Liver (tissue), 9 donors: ENCODE results near the gene C2CD4C. TPM values are rescaled to one million over a fixed set of nuclear protein-coding genes. Genes with fewer than 3 reads are reported as not detected.

Experiments used
- DNase-seq: peaks from one replicate; pipeline ENCODE4 v3.0.0-alpha.2; 2017; ENCODE audit warnings: low spot score
- H3K27ac ChIP-seq, 2 donors: one replicate each; pipeline ENCODE4 v1.7.0; 2013; ENCODE audit warnings: inconsistent platforms in 2 of 2, low read length in 2 of 2, control low read depth in 1 of 2, low read depth in 1 of 2, mild to moderate bottlenecking in 1 of 2
- H3K27me3 ChIP-seq, 4 donors: one replicate each; pipeline versions ENCODE4 v1.6.1 to v1.7.0; 2013; ENCODE audit warnings: low read length in 3 of 4, inconsistent platforms in 1 of 4, mild to moderate bottlenecking in 1 of 4, moderate library complexity in 1 of 4; ENCODE audit not compliant: control insufficient read depth in 4 of 4, insufficient read depth in 4 of 4
- H3K36me3 ChIP-seq, 4 donors: one replicate each; pipeline versions ENCODE4 v1.6.1 to v1.7.0; 2013; ENCODE audit warnings: low read length in 3 of 4, mild to moderate bottlenecking in 3 of 4, low read depth in 1 of 4, moderate library complexity in 1 of 4; ENCODE audit not compliant: control insufficient read depth in 4 of 4, insufficient read depth in 3 of 4
- H3K4me1 ChIP-seq, 4 donors: one replicate each; pipeline versions ENCODE4 v1.6.1 to v1.7.0; 2013; ENCODE audit warnings: low read length in 3 of 4, mild to moderate bottlenecking in 3 of 4, moderate library complexity in 1 of 4; ENCODE audit not compliant: control insufficient read depth in 4 of 4, insufficient read depth in 4 of 4
- H3K4me3 ChIP-seq, 3 donors: one replicate each; pipeline versions ENCODE4 v1.6.1 to v1.7.0; 2013; ENCODE audit warnings: low read length in 3 of 3, control low read depth in 1 of 3, low read depth in 1 of 3, mild to moderate bottlenecking in 1 of 3
- H3K9ac ChIP-seq, 2 donors: one replicate each; pipeline ENCODE4 v1.7.0; 2013; ENCODE audit warnings: low read length in 2 of 2, mild to moderate bottlenecking in 2 of 2, moderate library complexity in 2 of 2, control low read depth in 1 of 2, low read depth in 1 of 2
- H3K9me3 ChIP-seq, 4 donors: one replicate each; pipeline versions ENCODE4 v1.6.1 to v1.7.0; 2013; ENCODE audit warnings: low read length in 3 of 4; ENCODE audit not compliant: control insufficient read depth in 4 of 4
- ATF3 ChIP-seq: IDR thresholded peaks from 2 replicates; pipeline ENCODE4 v1.6.1; 2016; ENCODE audit warnings: antibody characterized with exemption
- EGR1 ChIP-seq, 2 donors: IDR thresholded peaks; 2 replicates each; pipeline ENCODE4 v1.6.1; 2016 to 2018; ENCODE audit warnings: antibody characterized with exemption in 2 of 2, low read depth in 2 of 2
- FOXA1 ChIP-seq: IDR thresholded peaks from 2 replicates; pipeline ENCODE4 v1.6.1; 2016; ENCODE audit warnings: antibody characterized with exemption
- FOXA2 ChIP-seq: IDR thresholded peaks from 2 replicates; pipeline ENCODE4 v1.6.1; 2016; ENCODE audit warnings: antibody characterized with exemption
- HNF4A ChIP-seq, 2 donors: conservative IDR thresholded peaks; 2 replicates each; pipeline ENCODE4 v1.6.1; 2016; ENCODE audit warnings: antibody characterized with exemption in 2 of 2, mild to moderate bottlenecking in 2 of 2
- NR2F2 ChIP-seq: IDR thresholded peaks from 2 replicates; pipeline ENCODE4 v1.6.1; 2016; ENCODE audit warnings: antibody characterized with exemption
- WGBS: extraction: QIAGEN DNeasy Blood & Tissue Kit; methylation state at CpG from one replicate; pipeline ENCODE4 v1.1.7; 2013; 5-methylcytosine and 5-hydroxymethylcytosine counted together
- polyA plus RNA-seq, 2 donors: library from polyadenylated mRNA; stranded (reverse) in 1 of 2; unstranded in 1 of 2; fragments of 200-250 nt in 1 of 2; fragments of >200 nt in 1 of 2; fragmentation: Nextera tagmentation in 1 of 2; extraction: Ambion mirVana in 1 of 2; gene quantifications; one replicate each; pipeline versions ENCODE4 v1.2.1 to v1.2.3, GENCODE V29; 2013 to 2015
- total RNA-seq, 2 donors: library from RNA; depleted of rRNA; stranded (reverse); fragments of >200 nt; gene quantifications; one replicate each; pipeline ENCODE4 v1.2.3, GENCODE V29; 2014
- TF ChIP-seq, protein P1 (sequence below): IDR thresholded peaks from 2 replicates; pipeline ENCODE4 v1.6.1; 2016; ENCODE audit warnings: antibody characterized with exemption, mild to moderate bottlenecking
- TF ChIP-seq, protein P2 (sequence below): IDR thresholded peaks from 2 replicates; pipeline ENCODE4 v1.6.1; 2016; ENCODE audit warnings: antibody characterized with exemption
- TF ChIP-seq, protein P3 (sequence below): IDR thresholded peaks from 2 replicates; pipeline ENCODE4 v1.6.1; 2016; ENCODE audit warnings: antibody characterized with exemption
- donor health status: healthy.
- donor health status: healthy.
- donor health status: healthy.
- donor health status: healthy.
- donor health status: healthy.

Gene C2CD4C
- total and polyA plus RNA-seq, 4 donors: 0.08 to 0.42 (median 0.19) TPM

DNA sequence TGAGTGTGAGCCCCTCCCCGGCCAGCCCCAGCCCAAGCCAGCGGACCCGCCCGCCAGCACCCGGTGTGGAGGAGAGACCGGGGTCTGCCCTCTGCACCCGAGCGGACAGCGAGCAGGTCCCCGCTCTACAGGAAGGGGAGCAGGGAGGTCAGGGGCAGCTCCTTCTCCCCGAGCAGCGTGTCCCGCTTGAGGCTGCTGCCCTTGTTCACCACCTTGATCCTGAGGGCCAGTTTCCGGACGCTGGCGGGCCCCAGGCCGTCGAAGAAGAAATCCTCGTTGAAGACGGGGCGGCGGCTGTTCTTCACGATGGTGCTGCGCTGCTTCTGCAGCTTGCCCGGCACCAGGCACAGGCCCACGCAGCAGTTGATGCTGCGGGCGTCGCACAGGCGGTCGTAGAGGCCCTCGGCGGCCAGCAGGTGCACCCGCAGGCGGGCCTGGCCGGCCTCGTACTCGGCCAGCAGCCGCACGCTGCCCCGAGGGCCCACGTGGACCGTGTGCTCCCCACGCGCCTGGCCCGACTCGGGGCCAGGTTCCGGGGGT, 1.9 kb downstream of the C2CD4C start:
- Histone ChIP-seq H3K27me3 (peaks cover 0 to 2% (median 0%) of the 10 kb centered on the region in 4 donors), H3K4me1 (peaks cover 12 to 17% (median 14%) of the 10 kb centered on the region in 4 donors), H3K36me3 (no peaks in the 10 kb centered on the region), H3K9ac (no peak overlapping the region), H3K27ac (no peak overlapping the region), H3K9me3 (no peaks in the 10 kb centered on the region), H3K4me3 (no peak overlapping the region)
- no peak for TF ChIP-seq HNF4A (conservative IDR thresholded peaks at IDR 0.05)
- TF ChIP-seq, protein P1, sequence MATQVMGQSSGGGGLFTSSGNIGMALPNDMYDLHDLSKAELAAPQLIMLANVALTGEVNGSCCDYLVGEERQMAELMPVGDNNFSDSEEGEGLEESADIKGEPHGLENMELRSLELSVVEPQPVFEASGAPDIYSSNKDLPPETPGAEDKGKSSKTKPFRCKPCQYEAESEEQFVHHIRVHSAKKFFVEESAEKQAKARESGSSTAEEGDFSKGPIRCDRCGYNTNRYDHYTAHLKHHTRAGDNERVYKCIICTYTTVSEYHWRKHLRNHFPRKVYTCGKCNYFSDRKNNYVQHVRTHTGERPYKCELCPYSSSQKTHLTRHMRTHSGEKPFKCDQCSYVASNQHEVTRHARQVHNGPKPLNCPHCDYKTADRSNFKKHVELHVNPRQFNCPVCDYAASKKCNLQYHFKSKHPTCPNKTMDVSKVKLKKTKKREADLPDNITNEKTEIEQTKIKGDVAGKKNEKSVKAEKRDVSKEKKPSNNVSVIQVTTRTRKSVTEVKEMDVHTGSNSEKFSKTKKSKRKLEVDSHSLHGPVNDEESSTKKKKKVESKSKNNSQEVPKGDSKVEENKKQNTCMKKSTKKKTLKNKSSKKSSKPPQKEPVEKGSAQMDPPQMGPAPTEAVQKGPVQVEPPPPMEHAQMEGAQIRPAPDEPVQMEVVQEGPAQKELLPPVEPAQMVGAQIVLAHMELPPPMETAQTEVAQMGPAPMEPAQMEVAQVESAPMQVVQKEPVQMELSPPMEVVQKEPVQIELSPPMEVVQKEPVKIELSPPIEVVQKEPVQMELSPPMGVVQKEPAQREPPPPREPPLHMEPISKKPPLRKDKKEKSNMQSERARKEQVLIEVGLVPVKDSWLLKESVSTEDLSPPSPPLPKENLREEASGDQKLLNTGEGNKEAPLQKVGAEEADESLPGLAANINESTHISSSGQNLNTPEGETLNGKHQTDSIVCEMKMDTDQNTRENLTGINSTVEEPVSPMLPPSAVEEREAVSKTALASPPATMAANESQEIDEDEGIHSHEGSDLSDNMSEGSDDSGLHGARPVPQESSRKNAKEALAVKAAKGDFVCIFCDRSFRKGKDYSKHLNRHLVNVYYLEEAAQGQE: no peak
- TF ChIP-seq, protein P2, sequence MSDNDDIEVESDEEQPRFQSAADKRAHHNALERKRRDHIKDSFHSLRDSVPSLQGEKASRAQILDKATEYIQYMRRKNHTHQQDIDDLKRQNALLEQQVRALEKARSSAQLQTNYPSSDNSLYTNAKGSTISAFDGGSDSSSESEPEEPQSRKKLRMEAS: no peak
- no peak for DNase-seq
- WGBS: 83% methylated on average over 48 of the region's 48 CpGs

DNA sequence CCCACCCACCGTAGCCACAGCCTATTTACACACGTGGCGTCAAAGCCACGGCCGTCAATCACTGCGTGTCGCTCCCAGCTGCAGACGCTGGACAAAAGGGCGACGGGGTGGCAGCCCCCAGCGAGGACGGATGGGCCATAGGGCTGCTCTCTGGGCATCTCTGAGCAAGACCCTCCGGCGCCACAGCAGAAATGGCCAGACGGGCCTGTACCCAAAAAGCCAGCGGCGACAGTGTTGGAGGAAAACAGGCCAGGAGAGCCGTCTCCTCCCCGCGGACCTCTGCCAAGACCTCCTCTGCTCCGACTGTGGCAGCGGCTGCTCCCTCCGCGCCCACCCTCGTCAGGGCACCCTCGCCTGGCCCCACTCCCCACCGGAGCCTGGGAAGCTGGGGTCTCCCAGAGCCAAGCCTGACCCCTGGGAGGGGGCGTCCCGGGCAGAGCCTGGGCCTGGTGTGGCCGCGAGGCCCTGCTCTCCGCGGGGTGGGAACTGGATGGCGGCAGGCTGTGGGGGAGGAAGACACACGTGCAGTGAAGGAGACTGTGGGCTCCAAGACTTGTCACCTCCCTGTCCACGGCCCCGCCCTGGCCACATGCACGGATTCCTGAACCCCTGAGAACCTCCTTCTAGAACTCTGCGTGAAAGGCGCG, 2.7 kb downstream of the C2CD4C start:
- H3K9me3 ChIP-seq: no peaks in the 10 kb centered on the region
- no peak overlapping the region for H3K9ac ChIP-seq
- H3K27ac ChIP-seq: no peak overlapping the region
- TF ChIP-seq FOXA1: no peak
- no peak for TF ChIP-seq ATF3
- no peak for TF ChIP-seq NR2F2
- TF ChIP-seq FOXA2: no peak
- TF ChIP-seq, protein P3, sequence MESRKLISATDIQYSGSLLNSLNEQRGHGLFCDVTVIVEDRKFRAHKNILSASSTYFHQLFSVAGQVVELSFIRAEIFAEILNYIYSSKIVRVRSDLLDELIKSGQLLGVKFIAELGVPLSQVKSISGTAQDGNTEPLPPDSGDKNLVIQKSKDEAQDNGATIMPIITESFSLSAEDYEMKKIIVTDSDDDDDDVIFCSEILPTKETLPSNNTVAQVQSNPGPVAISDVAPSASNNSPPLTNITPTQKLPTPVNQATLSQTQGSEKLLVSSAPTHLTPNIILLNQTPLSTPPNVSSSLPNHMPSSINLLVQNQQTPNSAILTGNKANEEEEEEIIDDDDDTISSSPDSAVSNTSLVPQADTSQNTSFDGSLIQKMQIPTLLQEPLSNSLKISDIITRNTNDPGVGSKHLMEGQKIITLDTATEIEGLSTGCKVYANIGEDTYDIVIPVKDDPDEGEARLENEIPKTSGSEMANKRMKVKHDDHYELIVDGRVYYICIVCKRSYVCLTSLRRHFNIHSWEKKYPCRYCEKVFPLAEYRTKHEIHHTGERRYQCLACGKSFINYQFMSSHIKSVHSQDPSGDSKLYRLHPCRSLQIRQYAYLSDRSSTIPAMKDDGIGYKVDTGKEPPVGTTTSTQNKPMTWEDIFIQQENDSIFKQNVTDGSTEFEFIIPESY: no peak
- no peak for TF ChIP-seq EGR1 (IDR thresholded peaks at IDR 0.05; ENCODE audit: low read depth in 2 of 2)
- DNase-seq: no peak
- no peaks in the 10 kb centered on the region for H3K36me3 ChIP-seq
- H3K27me3 ChIP-seq: peaks cover 0 to 5% (median 0%) of the 10 kb centered on the region in 4 donors
- peaks cover 12 to 17% (median 14%) of the 10 kb centered on the region in 4 donors for H3K4me1 ChIP-seq
- no peak overlapping the region for H3K4me3 ChIP-seq
- WGBS: 68% methylated on average over 41 of the region's 41 CpGs
